HepG2 (cell line): ENCODE measurements around the gene DSCAML1. TPM values are rescaled to one million over a fixed set of nuclear protein-coding genes. Genes with fewer than 3 reads are reported as not detected.

ENCODE experiments used
- ATAC-seq: fragments of 200-7000 bp; cut with Tn5 transposase; 3 replicates; pipeline ENCODE4 v1.9.1; 2020; ENCODE audit warnings: mild to moderate bottlenecking, moderate library complexity
- BruUV-seq: library from RNA; stranded (reverse); fragments of 400-500 nt; replicated peaks from 2 replicates; lab custom pipeline; 2021; lab: Mats Ljungman, UMichigan
- CTCF ChIA-PET: fragments of 300-600 bp; formaldehyde crosslinking; extraction: SDS; loops from one replicate; lab custom pipeline; 2021; ENCODE audit warnings: low total read pairs, inconsistent platforms, low intra/inter-chr PET ratio; lab: Yijun Ruan, JAX
- POLR2A ChIA-PET: fragments of 350-600 bp; sonication (Branson Sonifier 250); formaldehyde crosslinking; loops from one replicate; lab custom pipeline; 2020; ENCODE audit warnings: antibody characterized with exemption, inconsistent platforms; lab: Yijun Ruan, JAX
- DNase-seq: peaks from one replicate; pipeline ENCODE4 v3.0.0-alpha.2; 2015; ENCODE audit warnings: low spot score
- FAIRE-seq: peaks from 3 replicates; lab custom pipeline; 2011; peaks lifted over from hg19 to GRCh38; lab: Jason Lieb, UNC
- H2AFZ ChIP-seq: one replicate; pipeline ENCODE4 v1.6.1; 2011; ENCODE audit warnings: low read length, inconsistent platforms
- H3K27ac ChIP-seq: fragments of 300-600 bp; 3 replicates; pipeline ENCODE4 v1.8.0; 2011; ENCODE audit warnings: mixed run types, mild to moderate bottlenecking, mixed read lengths, low read length, inconsistent platforms; ENCODE audit not compliant: insufficient read depth; ENCODE audit errors: extremely low read length
- H3K27me3 ChIP-seq, 2 experiments: fragments of 200-600 bp in 1 of 2; 2 replicates in 1 of 2; 3 replicates in 1 of 2; pipeline versions ENCODE4 v1.6.0 to v1.8.0; 2011; ENCODE audit warnings: low read length in 2 of 2, mild to moderate bottlenecking in 2 of 2, moderate library complexity in 2 of 2, inconsistent platforms in 1 of 2; ENCODE audit not compliant: insufficient read depth in 2 of 2, control insufficient read depth in 1 of 2
- H3K36me3 ChIP-seq, 2 experiments: fragments of 200-600 bp in 1 of 2; replicated peaks in 1 of 2; 2 replicates in 1 of 2; 3 replicates in 1 of 2; pipeline versions ENCODE4 v1.5.1 to v1.8.0; 2011; ENCODE audit warnings: low read length in 2 of 2, inconsistent platforms in 1 of 2; ENCODE audit not compliant: insufficient read depth in 2 of 2, control insufficient read depth in 1 of 2
- H3K4me1 ChIP-seq: 2 replicates; pipeline ENCODE4 v1.5.1; 2012; ENCODE audit warnings: low read length, inconsistent platforms; ENCODE audit not compliant: insufficient read depth
- H3K4me2 ChIP-seq: 2 replicates; pipeline ENCODE4 v1.6.0; 2011; ENCODE audit warnings: low read depth, low read length, inconsistent platforms
- H3K4me3 ChIP-seq, 3 experiments: fragments of 200-600 bp in 1 of 3; sonication (generic), shearing (Covaris generic) in 1 of 3; replicated peaks in 1 of 3; 2 replicates each; pipeline ENCODE4 v1.5.1; 2011 to 2016; ENCODE audit warnings: low read length in 3 of 3, inconsistent platforms in 2 of 3, low read depth in 2 of 3, mild to moderate bottlenecking in 2 of 3, control low read depth in 1 of 3, mixed read lengths in 1 of 3; ENCODE audit not compliant: insufficient read depth in 1 of 3
- H3K79me2 ChIP-seq: one replicate; pipeline ENCODE4 v1.6.1; 2011; ENCODE audit warnings: low read length, inconsistent platforms; ENCODE audit not compliant: insufficient read depth
- H3K9ac ChIP-seq: 2 replicates; pipeline ENCODE4 v1.6.0; 2011; ENCODE audit warnings: mild to moderate bottlenecking, low read depth, low read length, inconsistent platforms; ENCODE audit not compliant: insufficient read depth
- H3K9me3 ChIP-seq: 2 replicates; pipeline ENCODE4 v1.5.1; 2012; ENCODE audit warnings: mild to moderate bottlenecking, low read length
- H4K20me1 ChIP-seq: 2 replicates; pipeline ENCODE4 v1.6.0; 2011; ENCODE audit warnings: inconsistent platforms, mild to moderate bottlenecking, low read length, moderate library complexity; ENCODE audit not compliant: insufficient read depth
- ARID5B ChIP-seq: IDR thresholded peaks from 2 replicates; pipeline ENCODE4 v1.4.0; 2020; ENCODE audit warnings: mild to moderate bottlenecking, missing genetic modification reagents
- ATF7-NPFF ChIP-seq: sonication (generic); formaldehyde crosslinking; IDR thresholded peaks from 2 replicates; pipeline ENCODE4 v1.8.1; 2023; ENCODE audit warnings: mild to moderate bottlenecking, low read depth, missing genetic modification reagents, moderate library complexity
- EHMT2 ChIP-seq: fragments of 200-600 bp; sonication (generic); IDR thresholded peaks from 2 replicates; pipeline ENCODE4 v1.7.0; 2017; ENCODE audit warnings: antibody characterized with exemption, low read depth, low read length, borderline replicate concordance
- FLYWCH1 ChIP-seq: sonication (generic); formaldehyde crosslinking; IDR thresholded peaks from 2 replicates; pipeline ENCODE4 v1.8.1; 2023; ENCODE audit warnings: mild to moderate bottlenecking, missing genetic modification reagents
- JUND ChIP-seq: sonication (generic); formaldehyde crosslinking; IDR thresholded peaks from 2 replicates; pipeline ENCODE4 v1.8.0; 2022; ENCODE audit warnings: mild to moderate bottlenecking, missing genetic modification reagents
- ZBTB7A ChIP-seq: sonication (generic); formaldehyde crosslinking; IDR thresholded peaks from 2 replicates; pipeline ENCODE4 v1.8.0; 2022; ENCODE audit warnings: mild to moderate bottlenecking, missing genetic modification reagents
- ZNF296 ChIP-seq: sonication (generic); formaldehyde crosslinking; conservative IDR thresholded peaks from 2 replicates; pipeline ENCODE4 v1.5.0; 2020; ENCODE audit warnings: mild to moderate bottlenecking, missing genetic modification reagents
- ZNF547 ChIP-seq: sonication (generic); formaldehyde crosslinking; IDR thresholded peaks from 2 replicates; pipeline ENCODE4 v1.5.1; 2020; ENCODE audit warnings: mild to moderate bottlenecking, missing genetic modification reagents
- ZNF557 ChIP-seq: sonication (generic); formaldehyde crosslinking; IDR thresholded peaks from 2 replicates; pipeline ENCODE4 v1.4.0; 2020; ENCODE audit warnings: missing genetic modification reagents
- ZNF782 ChIP-seq: sonication (generic); formaldehyde crosslinking; IDR thresholded peaks from 2 replicates; pipeline ENCODE4 v1.4.0; 2020; ENCODE audit warnings: missing genetic modification reagents, mild to moderate bottlenecking, borderline replicate concordance
- WGBS: methylation state at CpG from one replicate; pipeline ENCODE4 v1.1.6; 2017; ENCODE audit warnings: low lambda C conversion rate; 5-methylcytosine and 5-hydroxymethylcytosine counted together
- in situ Hi-C: cut with HindIII; loops from 2 replicates; pipeline ENCODE4 v1.10.0; 2017; ENCODE audit warnings: low pct_unique_long_range_greater_than_20kb; ENCODE audit not compliant: extremely low pct_ligation_motif_present
- intact Hi-C: fragments of 100-400 bp; cut with micrococcal nuclease; formaldehyde crosslinking; loops from one replicate; pipeline ENCODE4 v1.10.0; 2022; ENCODE audit not compliant: unreplicated experiment
- polyA plus RNA-seq, 8 experiments: library from polyadenylated mRNA; depleted of rRNA in 3 of 8; stranded (reverse) in 7 of 8; unstranded in 1 of 8; fragments of >200 nt; fragmentation: Illumina TruSeq in 4 of 8; extraction: Trizol in 4 of 8; gene quantifications; 2 replicates each; pipeline versions ENCODE4 v1.2.1 to v1.2.3, GENCODE V29; 2011 to 2016; ENCODE audit warnings: low read depth in 4 of 8, missing spikeins in 1 of 8, mixed read lengths in 1 of 8; ENCODE audit not compliant: insufficient read depth in 1 of 8
- total RNA-seq, 5 experiments: library from RNA; depleted of rRNA; stranded (reverse); fragments of >200 nt; fragmentation: Illumina TruSeq; extraction: Trizol; gene quantifications; 2 replicates each; pipeline ENCODE4 v1.2.3, GENCODE V29; 2016; ENCODE audit warnings: low read depth in 1 of 5
- TF ChIP-seq, protein P1 (sequence below): sonication (generic); formaldehyde crosslinking; conservative IDR thresholded peaks from 2 replicates; pipeline ENCODE4 v1.8.0; 2022; ENCODE audit warnings: low read depth, missing genetic modification reagents

The DSCAML1 gene
- total and polyA plus RNA-seq, 2 of the 13 experiments (the other 11 are each of a cell fraction or from before 2014, with no cell fraction given) = 0.29 to 0.40 TPM

- H3K36me3 ChIP-seq = no peaks in the 10 kb centered on the region
- no TSS peak for BruUV-seq
- in situ Hi-C loops = no loop called here
- no peaks in the 10 kb centered on the region for H3K9me3 ChIP-seq
- no peak for TF ChIP-seq ZNF557
- TF ChIP-seq EHMT2 = no peak
- TF ChIP-seq ZNF782 (CRISPR knock-in tag) = no peak
- no peak for TF ChIP-seq ATF7-NPFF
- no peak for TF ChIP-seq ZNF296
- TF ChIP-seq FLYWCH1 (CRISPR knock-in tag) = no peak
- no peak for TF ChIP-seq ZNF547 (CRISPR knock-in tag)
- no peak for TF ChIP-seq JUND
- no peak for TF ChIP-seq ZBTB7A
- TF ChIP-seq, protein P1, sequence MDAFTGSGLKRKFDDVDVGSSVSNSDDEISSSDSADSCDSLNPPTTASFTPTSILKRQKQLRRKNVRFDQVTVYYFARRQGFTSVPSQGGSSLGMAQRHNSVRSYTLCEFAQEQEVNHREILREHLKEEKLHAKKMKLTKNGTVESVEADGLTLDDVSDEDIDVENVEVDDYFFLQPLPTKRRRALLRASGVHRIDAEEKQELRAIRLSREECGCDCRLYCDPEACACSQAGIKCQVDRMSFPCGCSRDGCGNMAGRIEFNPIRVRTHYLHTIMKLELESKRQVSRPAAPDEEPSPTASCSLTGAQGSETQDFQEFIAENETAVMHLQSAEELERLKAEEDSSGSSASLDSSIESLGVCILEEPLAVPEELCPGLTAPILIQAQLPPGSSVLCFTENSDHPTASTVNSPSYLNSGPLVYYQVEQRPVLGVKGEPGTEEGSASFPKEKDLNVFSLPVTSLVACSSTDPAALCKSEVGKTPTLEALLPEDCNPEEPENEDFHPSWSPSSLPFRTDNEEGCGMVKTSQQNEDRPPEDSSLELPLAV (CRISPR knock-in tag) = no peak
- no peak for TF ChIP-seq ARID5B (CRISPR knock-in tag)
- TF ChIP-seq, all 625 proteins: peak for 0
- POLR2A ChIA-PET = no interaction called here
- Histone ChIP-seq H3K27me3 (0 out of 5 replicates have a peak, but pooled peaks cover 0 to 5% of the 10 kb centered on the region in 2 experiments), H3K79me2 (no peaks in the 10 kb centered on the region), H3K4me3 (no peak overlapping the region), H3K9ac (no peak overlapping the region), H4K20me1 (no peaks in the 10 kb centered on the region), H3K4me2 (no peak overlapping the region), H3K27ac (no peak overlapping the region), H3K4me1 (peaks cover 10% of the 10 kb centered on the region), H2AFZ (no peak overlapping the region)
- CTCF ChIA-PET = no interaction called here
- FAIRE-seq = no peak
- WGBS = 17% methylated on average over 3 of the region's 8 CpGs
- ATAC-seq = no peak
- intact Hi-C loops = no loop called here
- no peak for DNase-seq
These were observed 134.8 kb downstream of the DSCAML1 start for GRCh38 chr11:117662255-117662654.
